Stimulated activated CD4-positive, alpha-beta T cell treated with anti-CD3 and anti-CD28 coated beads, Interleukin-1b, Interleukin-23, amount 100 ng/mL, for 4 hours (primary cell): Measurements from ENCODE around the gene KCNK6.
A peak's percentile ranks its signal among the peaks of the same experiment; 100 is the strongest.
"Not testable (repeated sequence)": the region's sequence is repeated elsewhere in the genome, so short reads cannot be mapped to it uniquely, and the experiment has no call there.

Experiments
- DNase-seq, 2 donors: peaks; one replicate each; pipeline ENCODE4 v3.0.0-alpha.2; 2020; ENCODE audit warnings: low read depth in 2 of 2

KCNK6 gene

GRCh38 chr19:38323291-38323690 lies 3.6 kb downstream of the KCNK6 start:
- DNase-seq: no peak

- DNase-seq: no peak
These were observed 4.8 kb downstream of the KCNK6 start for GRCh38 chr19:38324431-38324830.

GRCh38 chr19:38326591-38326990 lies 6.9 kb downstream of the KCNK6 start:
- DNase-seq: no peak

GRCh38 chr19:38329651-38330050 lies 10.0 kb downstream of the KCNK6 start:
- no peak for DNase-seq

- DNase-seq: no peak
These were observed 12.1 kb downstream of the KCNK6 start for GRCh38 chr19:38331728-38332127.

GRCh38 chr19:38333245-38333644 lies 13.6 kb downstream of the KCNK6 start:
- no peak for DNase-seq

- DNase-seq: peak; percentile 90 to 92
These were observed 16.4 kb downstream of the KCNK6 start for GRCh38 chr19:38335949-38336637.

- DNase-seq: peak; percentile 91 to 94
These were observed 17.2 kb downstream of the KCNK6 start for GRCh38 chr19:38336638-38337359.

- DNase-seq: no peak
These were observed 17.7 kb downstream of the KCNK6 start for GRCh38 chr19:38337360-38337653.

GRCh38 chr19:38339011-38339410 lies 19.4 kb downstream of the KCNK6 start:
- not testable (repeated sequence) for DNase-seq

GRCh38 chr19:38340927-38341326 lies 21.3 kb downstream of the KCNK6 start:
- no peak for DNase-seq

GRCh38 chr19:38346837-38347236 lies 27.2 kb downstream of the KCNK6 start:
- DNase-seq: no peak

- DNase-seq: no peak
These were observed 31.2 kb downstream of the KCNK6 start for GRCh38 chr19:38350883-38351282.

- no peak for DNase-seq
These were observed 32.3 kb downstream of the KCNK6 start for GRCh38 chr19:38351865-38352395.

- no peak for DNase-seq
These were observed 33.0 kb downstream of the KCNK6 start for GRCh38 chr19:38352611-38353010.

- no peak for DNase-seq
These were observed 36.4 kb downstream of the KCNK6 start for GRCh38 chr19:38355728-38356725.

- DNase-seq: no peak
These were observed 38.4 kb downstream of the KCNK6 start for GRCh38 chr19:38358071-38358470.

GRCh38 chr19:38359242-38360021 lies 39.8 kb downstream of the KCNK6 start:
- DNase-seq: no peak

- no peak for DNase-seq
These were observed 40.7 kb downstream of the KCNK6 start for GRCh38 chr19:38360351-38360750.

GRCh38 chr19:38360839-38361631 lies 41.4 kb downstream of the KCNK6 start:
- no peak for DNase-seq
